ENCODE measurements around the gene SPATA16.

The SPATA16 gene

DNA sequence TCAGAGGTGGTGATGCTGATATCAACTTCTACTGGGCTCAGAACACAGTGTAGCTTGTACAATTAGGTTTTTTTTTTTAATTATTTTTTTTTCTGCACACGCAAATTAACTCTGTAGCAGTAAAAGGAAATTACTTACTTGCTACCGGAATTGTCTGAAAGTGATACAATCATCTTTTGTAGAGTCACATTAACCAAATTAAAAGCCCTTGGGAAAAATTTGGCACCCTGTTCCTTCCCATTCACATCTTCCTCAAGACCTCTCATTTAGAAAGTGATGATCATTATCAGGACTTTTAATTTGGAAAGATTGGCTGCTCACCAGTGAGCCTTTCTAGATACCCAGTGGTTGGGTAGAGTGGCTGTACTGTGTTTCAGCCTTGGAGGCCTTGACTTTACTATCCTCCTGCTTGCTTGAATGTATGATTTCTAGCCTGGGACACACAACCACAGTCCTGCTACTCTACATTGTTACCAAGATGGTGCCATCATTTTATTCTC is 232.2 kb downstream of the SPATA16 start:
- no peak for TF ChIP-seq ESRRG (CRISPR knock-in tag; IDR thresholded peaks at IDR 0.05)
- no peak for ATAC-seq

DNA sequence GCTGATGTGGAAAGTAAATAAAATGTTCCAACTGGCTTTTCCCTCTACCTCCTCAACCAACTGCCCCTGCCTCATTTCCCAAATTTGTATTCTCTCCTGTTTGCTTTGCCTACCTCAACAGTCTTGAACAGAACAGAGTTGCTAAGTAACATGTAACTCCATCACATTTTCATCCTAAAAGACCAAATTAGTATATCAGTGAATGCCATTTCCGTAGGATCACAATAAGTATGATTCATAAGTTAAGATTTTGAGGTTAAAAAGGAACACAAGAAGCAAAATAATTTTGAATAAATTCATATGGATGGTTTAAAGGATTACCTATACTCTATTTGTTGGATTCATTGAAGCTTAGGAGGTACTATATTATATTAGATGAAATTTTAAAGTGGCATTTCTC is 235.6 kb downstream of the SPATA16 start:
- no peak for ATAC-seq
- TF ChIP-seq ZNF8 (CRISPR knock-in tag; IDR thresholded peaks at IDR 0.05) (no peak), ZNF565 (CRISPR knock-in tag; conservative IDR thresholded peaks at IDR 0.05; ENCODE audit: low read depth) (no peak), CSDC2 (CRISPR knock-in tag; IDR thresholded peaks at IDR 0.05) (no peak), PPARA (CRISPR knock-in tag; IDR thresholded peaks at IDR 0.05; ENCODE audit: borderline replicate concordance) (no peak)
- TF ChIP-seq, protein P1, sequence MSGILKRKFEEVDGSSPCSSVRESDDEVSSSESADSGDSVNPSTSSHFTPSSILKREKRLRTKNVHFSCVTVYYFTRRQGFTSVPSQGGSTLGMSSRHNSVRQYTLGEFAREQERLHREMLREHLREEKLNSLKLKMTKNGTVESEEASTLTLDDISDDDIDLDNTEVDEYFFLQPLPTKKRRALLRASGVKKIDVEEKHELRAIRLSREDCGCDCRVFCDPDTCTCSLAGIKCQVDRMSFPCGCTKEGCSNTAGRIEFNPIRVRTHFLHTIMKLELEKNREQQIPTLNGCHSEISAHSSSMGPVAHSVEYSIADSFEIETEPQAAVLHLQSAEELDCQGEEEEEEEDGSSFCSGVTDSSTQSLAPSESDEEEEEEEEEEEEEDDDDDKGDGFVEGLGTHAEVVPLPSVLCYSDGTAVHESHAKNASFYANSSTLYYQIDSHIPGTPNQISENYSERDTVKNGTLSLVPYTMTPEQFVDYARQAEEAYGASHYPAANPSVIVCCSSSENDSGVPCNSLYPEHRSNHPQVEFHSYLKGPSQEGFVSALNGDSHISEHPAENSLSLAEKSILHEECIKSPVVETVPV (CRISPR knock-in tag; IDR thresholded peaks at IDR 0.05): no peak
- TF ChIP-seq, protein P2, sequence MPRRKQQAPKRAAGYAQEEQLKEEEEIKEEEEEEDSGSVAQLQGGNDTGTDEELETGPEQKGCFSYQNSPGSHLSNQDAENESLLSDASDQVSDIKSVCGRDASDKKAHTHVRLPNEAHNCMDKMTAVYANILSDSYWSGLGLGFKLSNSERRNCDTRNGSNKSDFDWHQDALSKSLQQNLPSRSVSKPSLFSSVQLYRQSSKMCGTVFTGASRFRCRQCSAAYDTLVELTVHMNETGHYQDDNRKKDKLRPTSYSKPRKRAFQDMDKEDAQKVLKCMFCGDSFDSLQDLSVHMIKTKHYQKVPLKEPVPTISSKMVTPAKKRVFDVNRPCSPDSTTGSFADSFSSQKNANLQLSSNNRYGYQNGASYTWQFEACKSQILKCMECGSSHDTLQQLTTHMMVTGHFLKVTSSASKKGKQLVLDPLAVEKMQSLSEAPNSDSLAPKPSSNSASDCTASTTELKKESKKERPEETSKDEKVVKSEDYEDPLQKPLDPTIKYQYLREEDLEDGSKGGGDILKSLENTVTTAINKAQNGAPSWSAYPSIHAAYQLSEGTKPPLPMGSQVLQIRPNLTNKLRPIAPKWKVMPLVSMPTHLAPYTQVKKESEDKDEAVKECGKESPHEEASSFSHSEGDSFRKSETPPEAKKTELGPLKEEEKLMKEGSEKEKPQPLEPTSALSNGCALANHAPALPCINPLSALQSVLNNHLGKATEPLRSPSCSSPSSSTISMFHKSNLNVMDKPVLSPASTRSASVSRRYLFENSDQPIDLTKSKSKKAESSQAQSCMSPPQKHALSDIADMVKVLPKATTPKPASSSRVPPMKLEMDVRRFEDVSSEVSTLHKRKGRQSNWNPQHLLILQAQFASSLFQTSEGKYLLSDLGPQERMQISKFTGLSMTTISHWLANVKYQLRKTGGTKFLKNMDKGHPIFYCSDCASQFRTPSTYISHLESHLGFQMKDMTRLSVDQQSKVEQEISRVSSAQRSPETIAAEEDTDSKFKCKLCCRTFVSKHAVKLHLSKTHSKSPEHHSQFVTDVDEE (CRISPR knock-in tag; IDR thresholded peaks at IDR 0.05): no peak

DNA sequence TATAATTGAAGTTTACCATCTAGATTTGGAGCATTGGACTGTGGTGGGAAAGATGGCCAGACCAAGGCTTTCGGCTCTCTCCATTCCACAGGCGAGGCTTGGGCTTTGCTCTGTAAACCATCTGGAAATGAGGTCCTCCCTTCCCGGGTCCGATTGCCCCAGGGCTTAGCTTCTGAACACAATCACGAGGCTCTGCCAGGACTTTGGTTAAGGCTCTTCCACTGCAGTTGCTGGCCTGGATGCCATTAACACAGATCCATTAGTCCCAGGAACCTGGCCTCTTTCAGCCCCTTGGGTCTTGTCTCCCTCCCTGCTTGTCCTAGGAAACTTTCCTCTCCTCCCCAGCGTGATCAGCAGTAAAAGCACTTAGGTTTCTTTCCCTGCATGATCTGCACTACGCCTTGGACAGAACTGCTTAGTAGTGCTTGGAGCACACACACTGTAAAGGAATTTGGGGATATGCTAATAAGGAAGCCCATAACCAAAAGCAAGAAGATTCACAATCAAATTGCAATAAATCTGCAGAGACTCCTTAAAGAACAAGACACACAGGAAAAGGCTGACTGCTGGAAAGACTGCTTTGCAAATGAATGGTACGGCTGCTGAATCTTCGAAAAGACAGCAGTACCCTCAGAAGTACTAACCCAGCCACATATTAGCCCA is 236.2 kb downstream of the SPATA16 start:
- TF ChIP-seq ZNF8 (CRISPR knock-in tag; IDR thresholded peaks at IDR 0.05): no peak
- no peak for TF ChIP-seq BACH2 (CRISPR knock-in tag; IDR thresholded peaks at IDR 0.05; ENCODE audit: borderline replicate concordance)
- no peak for TF ChIP-seq ZC3H10 (CRISPR knock-in tag; IDR thresholded peaks at IDR 0.05)
- TF ChIP-seq ZFP3 (CRISPR knock-in tag; IDR thresholded peaks at IDR 0.05): no peak
- no peak for TF ChIP-seq ZNF565 (CRISPR knock-in tag; conservative IDR thresholded peaks at IDR 0.05; ENCODE audit: low read depth)
- no peak for TF ChIP-seq TOX (CRISPR knock-in tag; IDR thresholded peaks at IDR 0.05; ENCODE audit: borderline replicate concordance)
- TF ChIP-seq, protein P1 (CRISPR knock-in tag; IDR thresholded peaks at IDR 0.05): no peak
- no peak for TF ChIP-seq SNAI2 (CRISPR knock-in tag; IDR thresholded peaks at IDR 0.05)
- no peak for TF ChIP-seq PPARA (CRISPR knock-in tag; IDR thresholded peaks at IDR 0.05; ENCODE audit: borderline replicate concordance)
- no peak for TF ChIP-seq TCF4 (CRISPR knock-in tag; IDR thresholded peaks at IDR 0.05; ENCODE audit: borderline replicate concordance)
- no peak for ATAC-seq

DNA sequence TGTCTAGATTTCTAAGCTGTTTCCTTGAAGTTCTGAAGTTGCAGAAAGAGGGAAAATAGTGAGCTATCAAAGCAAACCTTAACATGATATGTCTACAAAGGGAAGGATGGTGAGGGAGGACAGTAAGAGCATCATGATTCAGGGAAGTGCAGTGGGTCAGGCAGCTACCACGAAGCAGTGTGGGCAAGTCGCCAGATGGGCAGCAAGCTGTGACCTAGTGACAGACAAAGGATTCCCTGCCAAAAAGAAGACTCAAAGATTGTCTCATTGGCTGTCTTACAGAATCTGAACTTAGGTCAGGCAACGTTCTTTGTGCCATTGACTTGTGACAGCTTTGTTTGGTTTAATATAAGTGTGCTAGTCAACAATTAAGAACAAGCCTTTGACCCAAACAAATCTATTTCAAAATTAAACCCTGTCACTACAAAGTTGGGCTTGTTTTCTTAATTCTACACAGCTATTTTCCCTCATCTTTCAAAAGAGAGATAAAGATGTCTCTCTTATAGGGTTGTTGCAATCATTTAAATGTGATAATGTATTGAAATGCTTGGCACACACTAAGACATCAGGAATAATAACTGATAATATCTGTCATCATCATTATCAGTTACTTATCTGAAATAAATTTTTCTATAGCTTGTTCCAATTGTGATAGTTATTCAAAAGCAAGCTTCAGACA is 237.3 kb downstream of the SPATA16 start:
- ATAC-seq: no peak

DNA sequence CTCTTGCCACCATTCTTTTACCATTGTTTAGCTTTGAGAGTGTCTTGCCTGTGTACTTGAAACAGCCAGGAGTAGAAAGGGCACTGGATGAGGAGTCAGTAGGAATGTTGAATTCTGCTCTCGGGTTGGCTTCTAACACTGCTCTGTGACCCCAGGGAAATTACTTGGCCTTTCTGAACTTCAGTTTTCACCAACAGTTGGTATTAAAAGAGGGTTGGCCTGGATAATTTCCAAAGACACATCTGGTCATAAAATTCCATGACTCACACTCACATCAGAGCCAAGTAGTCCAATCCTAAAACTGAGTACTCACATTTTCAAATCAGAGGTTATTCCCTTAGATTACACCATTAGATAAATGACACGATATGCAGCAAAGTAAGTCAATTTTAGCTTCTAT is 248.9 kb downstream of the SPATA16 start:
- ATAC-seq: no peak
- TF ChIP-seq GLIS3 (CRISPR knock-in tag; IDR thresholded peaks at IDR 0.05): no peak
- TF ChIP-seq PPARA (CRISPR knock-in tag; IDR thresholded peaks at IDR 0.05; ENCODE audit: borderline replicate concordance): no peak
- TF ChIP-seq ISL1 (CRISPR knock-in tag; IDR thresholded peaks at IDR 0.05): peak; percentile 7; the same call in 1 of the 2 replicates
- TF ChIP-seq, protein P3, sequence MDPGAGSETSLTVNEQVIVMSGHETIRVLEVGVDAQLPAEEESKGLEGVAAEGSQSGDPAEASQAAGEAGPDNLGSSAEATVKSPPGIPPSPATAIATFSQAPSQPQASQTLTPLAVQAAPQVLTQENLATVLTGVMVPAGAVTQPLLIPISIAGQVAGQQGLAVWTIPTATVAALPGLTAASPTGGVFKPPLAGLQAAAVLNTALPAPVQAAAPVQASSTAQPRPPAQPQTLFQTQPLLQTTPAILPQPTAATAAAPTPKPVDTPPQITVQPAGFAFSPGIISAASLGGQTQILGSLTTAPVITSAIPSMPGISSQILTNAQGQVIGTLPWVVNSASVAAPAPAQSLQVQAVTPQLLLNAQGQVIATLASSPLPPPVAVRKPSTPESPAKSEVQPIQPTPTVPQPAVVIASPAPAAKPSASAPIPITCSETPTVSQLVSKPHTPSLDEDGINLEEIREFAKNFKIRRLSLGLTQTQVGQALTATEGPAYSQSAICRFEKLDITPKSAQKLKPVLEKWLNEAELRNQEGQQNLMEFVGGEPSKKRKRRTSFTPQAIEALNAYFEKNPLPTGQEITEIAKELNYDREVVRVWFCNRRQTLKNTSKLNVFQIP (CRISPR knock-in tag; IDR thresholded peaks at IDR 0.05; ENCODE audit: borderline replicate concordance, low read depth): no peak

More for the DNA sequence above, 237.3 kb downstream of the SPATA16 start:
- TF ChIP-seq ZFP30 (CRISPR knock-in tag; IDR thresholded peaks at IDR 0.05): no peak
- TF ChIP-seq CSDC2 (CRISPR knock-in tag; IDR thresholded peaks at IDR 0.05): no peak
- TF ChIP-seq ZNF565 (CRISPR knock-in tag; conservative IDR thresholded peaks at IDR 0.05; ENCODE audit: low read depth): no peak
- TF ChIP-seq BACH2 (CRISPR knock-in tag; IDR thresholded peaks at IDR 0.05; ENCODE audit: borderline replicate concordance): no peak
- TF ChIP-seq ZC3H10 (CRISPR knock-in tag; IDR thresholded peaks at IDR 0.05): no peak
- no peak for TF ChIP-seq GLIS3 (CRISPR knock-in tag; IDR thresholded peaks at IDR 0.05)
- TF ChIP-seq TCF4 (CRISPR knock-in tag; IDR thresholded peaks at IDR 0.05; ENCODE audit: borderline replicate concordance): no peak
- no peak for TF ChIP-seq PPARA (CRISPR knock-in tag; IDR thresholded peaks at IDR 0.05; ENCODE audit: borderline replicate concordance)

All from SK-N-SH treated with all-trans-retinoic acid at 6 μM for 48 hours (cell line).